ENCODE measurements around the gene KIF14. TPM values are rescaled to one million over a fixed set of nuclear protein-coding genes. Genes with fewer than 3 reads are reported as not detected.

Gene KIF14
- total RNA-seq, 1 experiment from 2014 or later = 20.7 TPM

DNA sequence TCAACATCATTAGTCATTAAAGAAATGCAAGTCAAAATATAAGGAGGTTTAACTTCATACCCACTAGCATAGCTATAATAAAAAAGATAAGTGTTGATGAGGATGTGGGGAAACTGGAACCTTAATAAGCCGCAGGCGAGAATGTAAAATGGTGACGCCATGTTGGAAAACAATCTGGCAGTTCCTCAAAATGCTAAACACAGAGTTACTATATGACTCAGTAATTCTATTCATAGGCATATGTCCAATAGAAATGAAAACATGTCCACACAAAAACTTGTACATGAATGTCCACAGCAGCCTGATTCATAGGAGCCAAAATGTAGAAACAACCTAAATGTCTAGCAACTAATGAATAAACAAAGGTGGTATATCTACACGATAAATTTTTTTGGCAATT lies 26.0 kb upstream of the KIF14 start:
- no TSS peak for BruUV-seq (replicated peaks)
- CTCF ChIA-PET = no interaction called here
- no peak overlapping the region for H3K27ac Mint-ChIP-seq (ENCODE audit: unreplicated experiment)
- H3K4me1 Mint-ChIP-seq (ENCODE audit: low read depth, unreplicated experiment) = no peaks in the 10 kb centered on the region
- H3K4me3 Mint-ChIP-seq (ENCODE audit: low read depth, unreplicated experiment) = no peak overlapping the region
- H3K9me3 Mint-ChIP-seq (ENCODE audit: low read depth, unreplicated experiment) = no peaks in the 10 kb centered on the region
- no peak for DNase-seq
- intact Hi-C loops (cut with micrococcal nuclease; ENCODE audit: unreplicated experiment) = no loop called here
- H3K36me3 Mint-ChIP-seq (ENCODE audit: insufficient read depth, unreplicated experiment) = peaks cover 5% of the 10 kb centered on the region
- TF ChIP-seq, protein P1, sequence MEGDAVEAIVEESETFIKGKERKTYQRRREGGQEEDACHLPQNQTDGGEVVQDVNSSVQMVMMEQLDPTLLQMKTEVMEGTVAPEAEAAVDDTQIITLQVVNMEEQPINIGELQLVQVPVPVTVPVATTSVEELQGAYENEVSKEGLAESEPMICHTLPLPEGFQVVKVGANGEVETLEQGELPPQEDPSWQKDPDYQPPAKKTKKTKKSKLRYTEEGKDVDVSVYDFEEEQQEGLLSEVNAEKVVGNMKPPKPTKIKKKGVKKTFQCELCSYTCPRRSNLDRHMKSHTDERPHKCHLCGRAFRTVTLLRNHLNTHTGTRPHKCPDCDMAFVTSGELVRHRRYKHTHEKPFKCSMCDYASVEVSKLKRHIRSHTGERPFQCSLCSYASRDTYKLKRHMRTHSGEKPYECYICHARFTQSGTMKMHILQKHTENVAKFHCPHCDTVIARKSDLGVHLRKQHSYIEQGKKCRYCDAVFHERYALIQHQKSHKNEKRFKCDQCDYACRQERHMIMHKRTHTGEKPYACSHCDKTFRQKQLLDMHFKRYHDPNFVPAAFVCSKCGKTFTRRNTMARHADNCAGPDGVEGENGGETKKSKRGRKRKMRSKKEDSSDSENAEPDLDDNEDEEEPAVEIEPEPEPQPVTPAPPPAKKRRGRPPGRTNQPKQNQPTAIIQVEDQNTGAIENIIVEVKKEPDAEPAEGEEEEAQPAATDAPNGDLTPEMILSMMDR (IDR thresholded peaks at IDR 0.05; ENCODE audit: unreplicated experiment) = no peak
- H3K27me3 Mint-ChIP-seq (ENCODE audit: unreplicated experiment) = no peaks in the 10 kb centered on the region

DNA sequence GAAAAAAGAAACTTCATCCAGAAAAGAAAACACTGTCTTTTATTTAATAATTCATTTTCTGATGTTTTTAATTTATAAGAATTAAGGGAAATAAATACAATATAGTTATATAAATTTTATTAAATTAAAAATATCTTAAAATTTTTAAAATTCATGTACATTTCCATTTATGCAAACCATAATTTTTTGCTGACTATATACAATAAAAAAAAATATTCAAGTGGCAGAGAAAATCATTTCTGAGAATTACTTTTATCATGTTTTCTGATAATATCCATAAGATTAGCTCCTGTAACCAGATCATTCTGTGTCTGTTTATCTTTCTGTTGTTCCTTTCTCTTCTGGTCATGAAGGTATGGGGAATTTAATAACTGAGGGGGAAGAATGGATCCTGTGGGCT lies 23.5 kb upstream of the KIF14 start:
- no peak for DNase-seq
- Mint-ChIP-seq H3K4me1 (ENCODE audit: low read depth, unreplicated experiment) (peaks cover 17% of the 10 kb centered on the region), H3K36me3 (ENCODE audit: insufficient read depth, unreplicated experiment) (peaks cover 5% of the 10 kb centered on the region), H3K9me3 (ENCODE audit: low read depth, unreplicated experiment) (no peaks in the 10 kb centered on the region), H3K4me3 (ENCODE audit: low read depth, unreplicated experiment) (no peak overlapping the region), H3K27me3 (ENCODE audit: unreplicated experiment) (no peaks in the 10 kb centered on the region), H3K27ac (ENCODE audit: unreplicated experiment) (no peak overlapping the region)
- intact Hi-C loops (cut with micrococcal nuclease; ENCODE audit: unreplicated experiment) = no loop called here
- no TSS peak for BruUV-seq (replicated peaks)
- TF ChIP-seq, protein P1 (IDR thresholded peaks at IDR 0.05; ENCODE audit: unreplicated experiment) = no peak
- CTCF ChIA-PET = interaction anchor here (0.6 kb wide), 2 partner anchors 9 kb away, joined by 6 to 10 read pairs; no protein-coding TSS in a partner anchor

DNA sequence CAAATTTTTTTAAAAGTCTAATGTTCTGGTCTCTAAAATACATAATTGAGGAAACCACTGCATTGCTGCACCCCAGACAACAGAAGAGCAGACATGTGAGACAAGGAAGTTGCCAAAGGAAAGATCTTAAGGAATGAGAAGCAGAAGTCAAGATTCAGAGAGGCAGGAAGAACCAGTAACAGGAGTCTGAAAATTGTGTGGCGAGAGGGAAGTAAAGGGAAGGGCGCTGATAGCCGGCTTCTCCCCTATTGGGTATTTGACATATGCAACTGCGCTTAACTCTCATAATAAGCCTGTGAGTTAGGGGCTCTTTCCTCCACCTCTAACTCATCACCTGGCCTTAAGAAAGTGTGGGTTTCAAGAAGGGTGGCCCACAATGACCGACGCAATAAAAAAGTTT lies 21.9 kb upstream of the KIF14 start:
- TF ChIP-seq, protein P1 (IDR thresholded peaks at IDR 0.05; ENCODE audit: unreplicated experiment) = no peak
- Mint-ChIP-seq H3K9me3 (ENCODE audit: low read depth, unreplicated experiment) (no peaks in the 10 kb centered on the region), H3K36me3 (ENCODE audit: insufficient read depth, unreplicated experiment) (no peaks in the 10 kb centered on the region), H3K27me3 (ENCODE audit: unreplicated experiment) (no peaks in the 10 kb centered on the region), H3K27ac (ENCODE audit: unreplicated experiment) (no peak overlapping the region), H3K4me3 (ENCODE audit: low read depth, unreplicated experiment) (no peak overlapping the region), H3K4me1 (ENCODE audit: low read depth, unreplicated experiment) (peaks cover 17% of the 10 kb centered on the region)
- intact Hi-C loops (cut with micrococcal nuclease; ENCODE audit: unreplicated experiment) = no loop called here
- no peak for DNase-seq
- no TSS peak for BruUV-seq (replicated peaks)
- CTCF ChIA-PET = interaction anchor here (2.1 kb wide), 1 partner anchor 27 kb away, joined by 10 read pairs; the partner anchor contains the start of gene DDX59

DNA sequence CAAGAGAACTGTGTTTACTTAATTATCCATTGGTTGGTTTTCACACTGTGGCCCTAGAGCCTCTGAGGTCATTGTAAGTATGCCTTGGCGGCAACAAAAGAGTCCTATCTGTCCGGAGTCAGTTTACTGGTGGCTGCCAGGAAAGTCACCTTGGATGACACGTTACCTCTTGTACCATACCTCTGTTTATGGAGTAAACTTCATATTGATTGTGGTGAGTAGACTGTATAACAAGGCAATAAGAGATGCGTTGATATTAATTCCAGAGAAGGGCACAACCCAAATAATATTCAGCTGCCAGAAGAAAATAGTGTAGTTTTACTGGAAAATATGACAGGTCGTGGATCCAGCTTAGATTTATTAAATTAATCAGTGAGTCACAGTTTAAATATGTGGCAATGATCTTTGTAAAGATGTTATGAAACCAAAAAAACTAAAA lies 20.4 kb upstream of the KIF14 start:
- Mint-ChIP-seq H3K4me1 (ENCODE audit: low read depth, unreplicated experiment) (peaks cover 17% of the 10 kb centered on the region), H3K9me3 (ENCODE audit: low read depth, unreplicated experiment) (no peaks in the 10 kb centered on the region), H3K27me3 (ENCODE audit: unreplicated experiment) (no peaks in the 10 kb centered on the region), H3K36me3 (ENCODE audit: insufficient read depth, unreplicated experiment) (no peaks in the 10 kb centered on the region), H3K4me3 (ENCODE audit: low read depth, unreplicated experiment) (no peak overlapping the region), H3K27ac (ENCODE audit: unreplicated experiment) (peak overlapping the region; percentile 81)
- BruUV-seq (replicated peaks) = no TSS peak
- DNase-seq = no peak
- CTCF ChIA-PET = interaction anchor here (0.7 to 2.1 kb wide), 2 partner anchors 28 to 167 kb away, joined by 5 to 10 read pairs; partner anchors contain the start of gene DDX59
- TF ChIP-seq, protein P1 (IDR thresholded peaks at IDR 0.05; ENCODE audit: unreplicated experiment) = no peak
- intact Hi-C loops (cut with micrococcal nuclease; ENCODE audit: unreplicated experiment) = no loop called here
